Peyer's patch (tissue), 4 donors: ENCODE data around the gene UBQLN1. TPM values are rescaled to one million over a fixed set of nuclear protein-coding genes. Genes with fewer than 3 reads are reported as not detected.

Experiments used
- DNase-seq, 3 donors: peaks; one replicate each; pipeline ENCODE4 v3.0.0-alpha.2; 2017 to 2019
- H3K27ac ChIP-seq, 4 donors: fragments of 200-600 bp; sonication (generic); one replicate each; pipeline ENCODE4 v1.5.1; 2016 to 2019
- H3K27me3 ChIP-seq, 2 donors: fragments of 200-600 bp; sonication (generic); one replicate each; pipeline ENCODE4 v1.5.1; 2019
- H3K36me3 ChIP-seq, 3 donors: fragments of 200-600 bp; sonication (generic); one replicate each; pipeline ENCODE4 v1.5.1; 2016 to 2019
- H3K4me1 ChIP-seq, 4 donors: fragments of 200-600 bp; sonication (generic); one replicate each; pipeline ENCODE4 v1.5.1; 2016 to 2019
- H3K4me3 ChIP-seq, 4 donors: fragments of 200-600 bp; sonication (generic); 1 replicate in 3 of 4; 2 replicates in 1 of 4; pipeline ENCODE4 v1.5.1; 2016 to 2019; ENCODE audit warnings: mild to moderate bottlenecking in 1 of 4
- H3K9me3 ChIP-seq, 4 donors: fragments of 200-600 bp; sonication (generic); one replicate each; pipeline ENCODE4 v1.5.1; 2016 to 2019; ENCODE audit warnings: mild to moderate bottlenecking in 1 of 4
- POLR2A ChIP-seq, 2 donors: fragments of 450-650 bp; IDR thresholded peaks; one replicate each; pipeline ENCODE4 v1.5.1; 2017; ENCODE audit warnings: antibody characterized with exemption in 2 of 2, mild to moderate bottlenecking in 2 of 2, moderate library complexity in 2 of 2
- total RNA-seq, 4 donors: library from RNA; depleted of rRNA; stranded (reverse); fragments of >200 nt; gene quantifications; one replicate each; pipeline ENCODE4 v1.1.0, GENCODE V29; 2016
- TF ChIP-seq, protein P1 (sequence below), 6 experiments: fragments of 450-650 bp in 4 of 6; fragments of 200-600 bp in 2 of 6; sonication (generic) in 1 of 6; IDR thresholded peaks; one replicate each; pipeline ENCODE4 v1.5.1; 2017 to 2019; ENCODE audit warnings: antibody characterized with exemption in 6 of 6, mild to moderate bottlenecking in 3 of 6, moderate library complexity in 1 of 6

Gene UBQLN1
- total RNA-seq, 4 donors from 2014 or later = 65.3 to 117 (median 94.9) TPM

DNA sequence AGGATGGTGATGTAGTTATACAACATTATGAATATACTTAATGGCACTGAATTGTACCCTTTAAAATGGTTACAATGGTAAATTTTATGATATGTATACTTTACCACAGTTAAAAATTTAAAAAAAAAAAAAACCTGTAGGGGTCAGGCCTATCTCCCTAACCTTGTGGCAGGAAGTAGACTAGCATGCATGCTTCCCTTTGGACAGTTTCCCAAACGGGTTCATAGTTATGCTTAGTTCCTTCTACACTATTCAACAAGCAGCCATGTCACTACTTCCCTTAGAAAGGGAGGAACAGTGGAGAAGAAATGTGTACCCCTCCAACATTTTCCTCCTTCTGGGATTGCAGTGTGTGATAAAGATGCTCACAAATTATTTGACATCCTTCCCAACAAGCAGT lies 52.3 kb downstream of the UBQLN1 start:
- DNase-seq = no peak
- H3K4me1 ChIP-seq = no peaks in the 10 kb centered on the region
- H3K27ac ChIP-seq = no peak overlapping the region
- no peak overlapping the region for H3K4me3 ChIP-seq
- H3K36me3 ChIP-seq = peaks cover 0 to 75% (median 2%) of the 10 kb centered on the region in 3 donors
- H3K27me3 ChIP-seq = no peaks in the 10 kb centered on the region
- no peaks in the 10 kb centered on the region for H3K9me3 ChIP-seq
- TF ChIP-seq, protein P1, sequence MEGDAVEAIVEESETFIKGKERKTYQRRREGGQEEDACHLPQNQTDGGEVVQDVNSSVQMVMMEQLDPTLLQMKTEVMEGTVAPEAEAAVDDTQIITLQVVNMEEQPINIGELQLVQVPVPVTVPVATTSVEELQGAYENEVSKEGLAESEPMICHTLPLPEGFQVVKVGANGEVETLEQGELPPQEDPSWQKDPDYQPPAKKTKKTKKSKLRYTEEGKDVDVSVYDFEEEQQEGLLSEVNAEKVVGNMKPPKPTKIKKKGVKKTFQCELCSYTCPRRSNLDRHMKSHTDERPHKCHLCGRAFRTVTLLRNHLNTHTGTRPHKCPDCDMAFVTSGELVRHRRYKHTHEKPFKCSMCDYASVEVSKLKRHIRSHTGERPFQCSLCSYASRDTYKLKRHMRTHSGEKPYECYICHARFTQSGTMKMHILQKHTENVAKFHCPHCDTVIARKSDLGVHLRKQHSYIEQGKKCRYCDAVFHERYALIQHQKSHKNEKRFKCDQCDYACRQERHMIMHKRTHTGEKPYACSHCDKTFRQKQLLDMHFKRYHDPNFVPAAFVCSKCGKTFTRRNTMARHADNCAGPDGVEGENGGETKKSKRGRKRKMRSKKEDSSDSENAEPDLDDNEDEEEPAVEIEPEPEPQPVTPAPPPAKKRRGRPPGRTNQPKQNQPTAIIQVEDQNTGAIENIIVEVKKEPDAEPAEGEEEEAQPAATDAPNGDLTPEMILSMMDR (IDR thresholded peaks at IDR 0.05) = no peak
- TF ChIP-seq POLR2A (IDR thresholded peaks at IDR 0.05) = no peak

GRCh38 chr9:83652433-83652832 lies 55.3 kb downstream of the UBQLN1 start:
- H3K9me3 ChIP-seq = no peaks in the 10 kb centered on the region
- H3K36me3 ChIP-seq = peaks cover 0 to 48% (median 0%) of the 10 kb centered on the region in 3 donors
- H3K4me1 ChIP-seq = no peaks in the 10 kb centered on the region
- H3K4me3 ChIP-seq = no peak overlapping the region
- no peak overlapping the region for H3K27ac ChIP-seq
- no peaks in the 10 kb centered on the region for H3K27me3 ChIP-seq
- no peak for DNase-seq
- TF ChIP-seq POLR2A (IDR thresholded peaks at IDR 0.05) = no peak
- TF ChIP-seq, protein P1 (IDR thresholded peaks at IDR 0.05) = no peak

GRCh38 chr9:83651558-83651957 lies 56.2 kb downstream of the UBQLN1 start:
- Histone ChIP-seq H3K4me3 (no peak overlapping the region), H3K27ac (no peak overlapping the region), H3K4me1 (no peaks in the 10 kb centered on the region), H3K27me3 (no peaks in the 10 kb centered on the region), H3K36me3 (peaks cover 0 to 48% (median 0%) of the 10 kb centered on the region in 3 donors), H3K9me3 (no peaks in the 10 kb centered on the region)
- DNase-seq = no peak
- TF ChIP-seq, protein P1 (IDR thresholded peaks at IDR 0.05) = no peak
- no peak for TF ChIP-seq POLR2A (IDR thresholded peaks at IDR 0.05)

GRCh38 chr9:83649515-83649914 lies 58.2 kb downstream of the UBQLN1 start:
- no peak for DNase-seq
- Histone ChIP-seq H3K4me3 (no peak overlapping the region), H3K27ac (no peak overlapping the region), H3K4me1 (no peaks in the 10 kb centered on the region), H3K36me3 (peaks cover 0 to 34% (median 0%) of the 10 kb centered on the region in 3 donors), H3K27me3 (no peaks in the 10 kb centered on the region), H3K9me3 (no peaks in the 10 kb centered on the region)
- TF ChIP-seq, protein P1 (IDR thresholded peaks at IDR 0.05) = no peak
- no peak for TF ChIP-seq POLR2A (IDR thresholded peaks at IDR 0.05)

DNA sequence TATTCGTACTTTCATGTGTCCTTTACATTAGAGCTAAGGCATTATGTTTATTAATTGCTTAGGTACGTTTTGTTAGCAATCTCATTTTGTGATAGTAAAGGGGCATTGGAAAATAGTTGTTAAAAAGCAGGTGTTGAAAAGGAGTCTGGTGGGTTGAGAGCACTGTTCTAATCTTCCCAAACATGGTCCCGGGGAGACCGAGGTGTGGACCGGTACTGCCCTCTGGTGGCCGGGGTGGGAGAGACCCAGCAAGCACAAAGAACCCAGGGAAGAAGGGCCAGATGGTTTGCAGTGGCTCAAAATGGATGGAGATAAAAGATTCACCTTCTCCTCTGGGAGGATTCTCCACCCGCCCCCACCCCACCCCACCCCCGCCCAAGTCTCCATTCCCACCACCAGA lies 58.7 kb downstream of the UBQLN1 start:
- Histone ChIP-seq H3K27me3 (no peaks in the 10 kb centered on the region), H3K27ac (no peak overlapping the region), H3K36me3 (peaks cover 0 to 30% (median 0%) of the 10 kb centered on the region in 3 donors), H3K4me1 (no peaks in the 10 kb centered on the region), H3K4me3 (no peak overlapping the region), H3K9me3 (no peaks in the 10 kb centered on the region)
- DNase-seq = peak; percentile 66 to 87 (median 85)
- no peak for TF ChIP-seq POLR2A (IDR thresholded peaks at IDR 0.05)
- TF ChIP-seq, protein P1 (IDR thresholded peaks at IDR 0.05) = peak in 5 of 6 experiments; percentile 66 to 86 (median 84)
